Keratinocyte (primary cell): ENCODE measurements around the gene SARS2. TPM values are rescaled to one million over a fixed set of nuclear protein-coding genes. Genes with fewer than 3 reads are reported as not detected.
A peak's percentile ranks its signal among the peaks of the same experiment; 100 is the strongest.

Source experiments
- DNase-seq: peaks from one replicate; pipeline ENCODE4 v3.0.0-alpha.2; 2011; ENCODE audit warnings: low read depth, missing footprints, low spot score
- FAIRE-seq: peaks from 2 replicates; lab custom pipeline; 2011; peaks lifted over from hg19 to GRCh38; lab: Jason Lieb, UNC
- H2AFZ ChIP-seq: 2 replicates; pipeline ENCODE4 v1.6.0; 2012; ENCODE audit warnings: low read length, control low read depth, inconsistent platforms; ENCODE audit not compliant: control insufficient read depth
- H3K27ac ChIP-seq: 2 replicates; pipeline ENCODE4 v1.5.1; 2011; ENCODE audit warnings: low read length; ENCODE audit not compliant: control insufficient read depth, insufficient read depth
- H3K27me3 ChIP-seq: 3 replicates; pipeline ENCODE4 v1.6.0; 2011; ENCODE audit warnings: low read length; ENCODE audit not compliant: control insufficient read depth, insufficient read depth; ENCODE audit errors: extremely low read depth
- H3K36me3 ChIP-seq, 2 experiments: 2 replicates in 1 of 2; 3 replicates in 1 of 2; pipeline ENCODE4 v1.5.1; 2011; ENCODE audit warnings: low read length in 2 of 2, mild to moderate bottlenecking in 1 of 2; ENCODE audit not compliant: control insufficient read depth in 2 of 2, insufficient read depth in 2 of 2; ENCODE audit errors: extremely low read depth in 1 of 2
- H3K4me1 ChIP-seq: 3 replicates; pipeline ENCODE4 v1.5.1; 2011; ENCODE audit warnings: low read length; ENCODE audit not compliant: control insufficient read depth, insufficient read depth; ENCODE audit errors: extremely low read depth
- H3K4me2 ChIP-seq: 3 replicates; pipeline ENCODE4 v1.6.0; 2011; ENCODE audit warnings: low read depth, low read length; ENCODE audit not compliant: control insufficient read depth, insufficient read depth; ENCODE audit errors: extremely low read depth
- H3K4me3 ChIP-seq, 3 experiments: fragments of 200-600 bp in 1 of 3; sonication (generic) in 1 of 3; 2 replicates in 2 of 3; 3 replicates in 1 of 3; pipeline ENCODE4 v1.5.1; 2011 to 2016; ENCODE audit warnings: low read length in 3 of 3, mild to moderate bottlenecking in 3 of 3, control low read depth in 2 of 3, inconsistent platforms in 1 of 3, low read depth in 1 of 3, mixed read lengths in 1 of 3, mixed run types in 1 of 3, moderate library complexity in 1 of 3; ENCODE audit not compliant: control insufficient read depth in 2 of 3, insufficient read depth in 2 of 3; ENCODE audit errors: extremely low read depth in 1 of 3
- H3K79me2 ChIP-seq: 2 replicates; pipeline ENCODE4 v1.6.0; 2012; ENCODE audit warnings: low read length; ENCODE audit not compliant: control insufficient read depth, insufficient read depth
- H3K9ac ChIP-seq: 3 replicates; pipeline ENCODE4 v1.6.0; 2011; ENCODE audit warnings: low read length; ENCODE audit not compliant: control insufficient read depth, insufficient read depth; ENCODE audit errors: extremely low read depth
- H3K9me1 ChIP-seq: 3 replicates; pipeline ENCODE4 v1.6.0; 2011; ENCODE audit warnings: low read length; ENCODE audit not compliant: control insufficient read depth, insufficient read depth; ENCODE audit errors: extremely low read depth
- H3K9me3 ChIP-seq: 2 replicates; pipeline ENCODE4 v1.5.1; 2012; ENCODE audit warnings: low read depth, low read length; ENCODE audit not compliant: control insufficient read depth
- H4K20me1 ChIP-seq: 3 replicates; pipeline ENCODE4 v1.6.0; 2011; ENCODE audit warnings: low read length; ENCODE audit not compliant: control insufficient read depth, insufficient read depth; ENCODE audit errors: extremely low read depth
- EZH2 ChIP-seq: IDR thresholded peaks from one replicate; pipeline ENCODE4 v1.6.1; 2012; ENCODE audit warnings: inconsistent platforms, mild to moderate bottlenecking, low read length, moderate library complexity
- dilution Hi-C: fragments of 300-500 bp; cut with MboI; formaldehyde crosslinking; loops from one replicate; pipeline ENCODE4 v1.7.0; 2020; ENCODE audit warnings: low sequenced_read_pairs; ENCODE audit not compliant: extremely low pct_ligation_motif_present
- polyA minus RNA-seq, 3 experiments: library from RNA; depleted of rRNA, polyadenylated mRNA; stranded (reverse); fragments of >200 nt; gene quantifications; 1 replicate in 1 of 3; 2 replicates in 1 of 3; 3 replicates in 1 of 3; pipeline ENCODE4 v1.2.3, GENCODE V29; 2011
- polyA plus RNA-seq, 5 experiments: library from polyadenylated mRNA; depleted of rRNA in 3 of 5; stranded (reverse) in 3 of 5; stranded (forward) in 1 of 5; unstranded in 1 of 5; fragments of >200 nt; gene quantifications; 1 replicate in 1 of 5; 2 replicates in 3 of 5; 3 replicates in 1 of 5; pipeline versions ENCODE4 v1.2.1 to v1.2.3, GENCODE V29; 2011 to 2012; ENCODE audit warnings: missing spikeins in 2 of 5, low read depth in 1 of 5, low replicate concordance in 1 of 5
- TF ChIP-seq, protein P1 (sequence below), 3 experiments: IDR thresholded peaks in 1 of 3; conservative IDR thresholded peaks in 1 of 3; optimal IDR thresholded peaks in 1 of 3; 2 replicates in 2 of 3; 3 replicates in 1 of 3; pipeline versions ENCODE3 to v1.5.1; 2011; ENCODE audit warnings: low read length in 3 of 3, mild to moderate bottlenecking in 3 of 3, moderate library complexity in 2 of 3, control low read depth in 1 of 3, inconsistent platforms in 1 of 3; ENCODE audit not compliant: insufficient read depth in 2 of 3; ENCODE audit errors: extremely low read depth in 1 of 3

SARS2 gene, protein sequence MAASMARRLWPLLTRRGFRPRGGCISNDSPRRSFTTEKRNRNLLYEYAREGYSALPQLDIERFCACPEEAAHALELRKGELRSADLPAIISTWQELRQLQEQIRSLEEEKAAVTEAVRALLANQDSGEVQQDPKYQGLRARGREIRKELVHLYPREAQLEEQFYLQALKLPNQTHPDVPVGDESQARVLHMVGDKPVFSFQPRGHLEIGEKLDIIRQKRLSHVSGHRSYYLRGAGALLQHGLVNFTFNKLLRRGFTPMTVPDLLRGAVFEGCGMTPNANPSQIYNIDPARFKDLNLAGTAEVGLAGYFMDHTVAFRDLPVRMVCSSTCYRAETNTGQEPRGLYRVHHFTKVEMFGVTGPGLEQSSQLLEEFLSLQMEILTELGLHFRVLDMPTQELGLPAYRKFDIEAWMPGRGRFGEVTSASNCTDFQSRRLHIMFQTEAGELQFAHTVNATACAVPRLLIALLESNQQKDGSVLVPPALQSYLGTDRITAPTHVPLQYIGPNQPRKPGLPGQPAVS
- 13.9 to 19.2 TPM (median 16.4 TPM) in 3 replicates for polyA plus RNA-seq
- polyA plus RNA-seq (2011; ENCODE audit: low read depth), result 3.2 TPM
- 6.1 and 15.1 TPM in 2 replicates for polyA plus RNA-seq (2011; cell fraction: cytosol; rRNA removed)
- 42.1 and 62.1 TPM in 2 replicates for polyA plus RNA-seq (2011; cell fraction: nucleus; rRNA removed)
- 9.4 and 23.8 TPM in 2 replicates for polyA plus RNA-seq (2012; ENCODE audit: low replicate concordance)
- 16.0 to 37.3 TPM (median 16.6 TPM) in 3 replicates for polyA minus RNA-seq
- 17.3 TPM for polyA minus RNA-seq (2011; cell fraction: cytosol; rRNA and poly(A)+ RNA removed)
- polyA minus RNA-seq (2011; cell fraction: nucleus; rRNA and poly(A)+ RNA removed), result 16.4 and 19.8 TPM in 2 replicates

DNA sequence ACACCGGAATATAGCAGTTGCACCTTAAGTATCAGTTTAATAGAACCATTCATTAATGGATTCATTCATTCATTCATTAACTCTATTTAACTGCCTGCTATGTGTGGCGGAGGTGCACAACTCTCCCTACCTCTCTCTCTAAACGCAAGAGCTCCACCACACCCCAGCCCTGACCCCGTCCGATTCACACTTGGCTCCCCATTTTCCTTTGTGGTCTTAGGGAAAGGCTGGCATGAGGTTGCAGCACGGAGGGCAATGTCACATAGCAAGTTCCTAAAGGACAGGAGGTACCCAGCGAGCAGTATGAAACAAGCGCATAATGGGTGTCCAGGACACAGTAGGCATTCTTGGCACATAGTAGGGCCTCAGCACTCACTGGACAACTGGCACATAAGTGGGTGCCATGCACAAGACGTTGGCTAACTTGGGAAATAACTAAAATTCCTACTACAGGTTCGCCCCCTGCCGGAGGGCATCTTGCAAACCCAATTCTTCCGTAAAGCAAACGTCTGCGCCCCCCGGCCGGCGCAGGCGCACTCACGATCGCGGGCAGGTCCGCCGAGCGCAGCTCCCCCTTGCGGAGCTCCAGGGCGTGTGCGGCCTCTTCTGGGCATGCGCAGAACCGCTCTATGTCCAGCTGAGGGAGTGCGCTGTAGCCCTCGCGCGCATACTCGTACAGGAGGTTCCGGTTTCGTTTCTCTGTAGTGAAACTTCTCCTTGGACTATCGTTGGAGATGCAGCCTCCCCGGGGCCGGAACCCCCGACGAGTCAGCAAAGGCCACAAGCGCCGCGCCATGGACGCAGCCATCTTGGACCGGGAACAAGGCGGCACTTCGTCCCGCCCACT, at the start of gene SARS2:
TSS of gene SARS2 (minus strand) at position 835 of the 847 bp plus-strand sequence. CDS start at position 808, 27 bp downstream.
- TF ChIP-seq, protein P1, sequence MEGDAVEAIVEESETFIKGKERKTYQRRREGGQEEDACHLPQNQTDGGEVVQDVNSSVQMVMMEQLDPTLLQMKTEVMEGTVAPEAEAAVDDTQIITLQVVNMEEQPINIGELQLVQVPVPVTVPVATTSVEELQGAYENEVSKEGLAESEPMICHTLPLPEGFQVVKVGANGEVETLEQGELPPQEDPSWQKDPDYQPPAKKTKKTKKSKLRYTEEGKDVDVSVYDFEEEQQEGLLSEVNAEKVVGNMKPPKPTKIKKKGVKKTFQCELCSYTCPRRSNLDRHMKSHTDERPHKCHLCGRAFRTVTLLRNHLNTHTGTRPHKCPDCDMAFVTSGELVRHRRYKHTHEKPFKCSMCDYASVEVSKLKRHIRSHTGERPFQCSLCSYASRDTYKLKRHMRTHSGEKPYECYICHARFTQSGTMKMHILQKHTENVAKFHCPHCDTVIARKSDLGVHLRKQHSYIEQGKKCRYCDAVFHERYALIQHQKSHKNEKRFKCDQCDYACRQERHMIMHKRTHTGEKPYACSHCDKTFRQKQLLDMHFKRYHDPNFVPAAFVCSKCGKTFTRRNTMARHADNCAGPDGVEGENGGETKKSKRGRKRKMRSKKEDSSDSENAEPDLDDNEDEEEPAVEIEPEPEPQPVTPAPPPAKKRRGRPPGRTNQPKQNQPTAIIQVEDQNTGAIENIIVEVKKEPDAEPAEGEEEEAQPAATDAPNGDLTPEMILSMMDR (optimal IDR thresholded peaks at IDR 0.05 in 1 of 3, IDR thresholded peaks at IDR 0.05 in 1 of 3, conservative IDR thresholded peaks at IDR 0.05 in 1 of 3; ENCODE audit: extremely low read depth in 1 of 3, insufficient read depth in 2 of 3, low read length in 3 of 3), result peak; percentile 88 to 98 (median 98)
- no peak for TF ChIP-seq EZH2
- H3K4me2 ChIP-seq, result peak within 1 kb of the TSS; percentile 90
- peaks cover 8 to 12% of the 10 kb centered on the region in 2 experiments for H3K36me3 ChIP-seq
- peak within 1 kb of the TSS; percentile 100 for H2AFZ ChIP-seq
- no peaks in the 10 kb centered on the region for H3K27me3 ChIP-seq
- no peaks in the 10 kb centered on the region for H3K9me3 ChIP-seq
- H3K4me3 ChIP-seq, result peak within 1 kb of the TSS; percentile 80 to 83 (median 81)
- H3K9me1 ChIP-seq, result no peaks in the 10 kb centered on the region
- peaks cover 43% of the 10 kb centered on the region for H3K79me2 ChIP-seq
- no peak for FAIRE-seq
- H3K4me1 ChIP-seq, result peaks cover 15% of the 10 kb centered on the region
- peak; percentile 81 for DNase-seq
- dilution Hi-C loops, result no loop called here
- H3K9ac ChIP-seq, result peak within 1 kb of the TSS; percentile 96
- no peaks in the 10 kb centered on the region for H4K20me1 ChIP-seq
- peak within 1 kb of the TSS; percentile 98 for H3K27ac ChIP-seq

DNA sequence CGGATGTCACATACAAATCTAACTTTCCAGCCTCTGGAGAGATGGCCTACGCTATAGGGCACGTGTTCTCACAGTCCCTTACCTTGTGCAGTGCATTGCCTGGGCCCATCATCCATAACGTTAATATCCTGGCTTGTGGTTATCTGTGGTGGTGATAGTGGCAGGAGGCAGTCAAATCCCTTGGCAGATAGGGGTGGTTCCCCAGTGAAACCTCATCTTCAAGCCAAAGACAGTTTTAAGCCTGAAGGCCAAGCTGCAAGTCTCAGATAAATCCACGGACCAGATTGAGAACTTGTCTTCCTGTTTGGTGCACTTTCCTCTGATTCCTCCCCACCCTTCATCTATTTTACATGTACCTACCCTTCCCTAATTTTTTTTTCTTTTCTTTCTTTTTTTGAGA, 49.2 kb upstream of the SARS2 start:
- Histone ChIP-seq H3K4me1 (peaks cover 7% of the 10 kb centered on the region), H4K20me1 (no peaks in the 10 kb centered on the region), H3K27me3 (no peaks in the 10 kb centered on the region), H3K4me3 (no peak overlapping the region), H3K4me2 (no peak overlapping the region), H3K9ac (no peak overlapping the region), H3K9me3 (no peaks in the 10 kb centered on the region), H2AFZ (no peak overlapping the region), H3K36me3 (no peaks in the 10 kb centered on the region), H3K79me2 (no peaks in the 10 kb centered on the region), H3K27ac (no peak overlapping the region), H3K9me1 (no peaks in the 10 kb centered on the region)
- TF ChIP-seq EZH2, result no peak
- TF ChIP-seq, protein P1 (optimal IDR thresholded peaks at IDR 0.05 in 1 of 3, IDR thresholded peaks at IDR 0.05 in 1 of 3, conservative IDR thresholded peaks at IDR 0.05 in 1 of 3; ENCODE audit: extremely low read depth in 1 of 3, insufficient read depth in 2 of 3, low read length in 3 of 3), result no peak
- dilution Hi-C loops, result no loop called here
- no peak for FAIRE-seq
- no peak for DNase-seq
